HepG2 (cell line): ENCODE measurements around the gene COPB2. TPM values are rescaled to one million over a fixed set of nuclear protein-coding genes. Genes with fewer than 3 reads are reported as not detected.

Experiments
- ARNTL ChIP-seq: sonication (generic); formaldehyde crosslinking; IDR thresholded peaks from 2 replicates; pipeline ENCODE4 v1.4.0; 2020; ENCODE audit warnings: mild to moderate bottlenecking, missing genetic modification reagents
- DNMT1 ChIP-seq: sonication (generic); formaldehyde crosslinking; IDR thresholded peaks from 2 replicates; pipeline ENCODE4 v1.5.1; 2020; ENCODE audit warnings: mild to moderate bottlenecking, missing genetic modification reagents
- GATA4 ChIP-seq: sonication (generic); IDR thresholded peaks from 2 replicates; pipeline ENCODE4 v1.6.1; 2016; ENCODE audit warnings: antibody characterized with exemption, low read depth, borderline replicate concordance
- PHF8 ChIP-seq: sonication (generic); formaldehyde crosslinking; IDR thresholded peaks from 2 replicates; pipeline ENCODE4 v1.5.0; 2020; ENCODE audit warnings: missing genetic modification reagents
- SOX6 ChIP-seq, 2 experiments: fragments of 450-650 bp in 1 of 2; sonication (generic) in 1 of 2; formaldehyde crosslinking in 1 of 2; IDR thresholded peaks; 2 replicates each; pipeline versions ENCODE4 v1.4.0 to v1.6.1; 2017 to 2020; ENCODE audit warnings: antibody characterized with exemption in 1 of 2, mild to moderate bottlenecking in 1 of 2, missing genetic modification reagents in 1 of 2
- ZFP90 ChIP-seq: sonication (generic); formaldehyde crosslinking; IDR thresholded peaks from 2 replicates; pipeline ENCODE4 v1.8.0; 2022; ENCODE audit warnings: missing genetic modification reagents, mild to moderate bottlenecking, inconsistent platforms, borderline replicate concordance
- ZNF256 ChIP-seq: sonication (generic); formaldehyde crosslinking; conservative IDR thresholded peaks from 2 replicates; pipeline ENCODE4 v1.4.0; 2020; ENCODE audit warnings: missing genetic modification reagents
- ZNF510 ChIP-seq: sonication (generic); formaldehyde crosslinking; IDR thresholded peaks from 2 replicates; pipeline ENCODE4 v1.4.0; 2020; ENCODE audit warnings: low read depth, mild to moderate bottlenecking, missing genetic modification reagents
- ZNF572 ChIP-seq: sonication (generic); formaldehyde crosslinking; IDR thresholded peaks from 2 replicates; pipeline ENCODE4 v1.5.1; 2020; ENCODE audit warnings: mild to moderate bottlenecking, missing genetic modification reagents
- ZNF761 ChIP-seq: sonication (generic); formaldehyde crosslinking; conservative IDR thresholded peaks from 2 replicates; pipeline ENCODE4 v1.4.0; 2020; ENCODE audit warnings: mild to moderate bottlenecking, missing genetic modification reagents
- polyA plus RNA-seq, 8 experiments: library from polyadenylated mRNA; depleted of rRNA in 3 of 8; stranded (reverse) in 7 of 8; unstranded in 1 of 8; fragments of >200 nt; fragmentation: Illumina TruSeq in 4 of 8; extraction: Trizol in 4 of 8; gene quantifications; 2 replicates each; pipeline versions ENCODE4 v1.2.1 to v1.2.3, GENCODE V29; 2011 to 2016; ENCODE audit warnings: low read depth in 4 of 8, missing spikeins in 1 of 8, mixed read lengths in 1 of 8; ENCODE audit not compliant: insufficient read depth in 1 of 8
- total RNA-seq, 5 experiments: library from RNA; depleted of rRNA; stranded (reverse); fragments of >200 nt; fragmentation: Illumina TruSeq; extraction: Trizol; gene quantifications; 2 replicates each; pipeline ENCODE4 v1.2.3, GENCODE V29; 2016; ENCODE audit warnings: low read depth in 1 of 5
- TF ChIP-seq, protein P1 (sequence below): conservative IDR thresholded peaks from 2 replicates; pipeline ENCODE4 v1.6.1; 2018; ENCODE audit warnings: missing genetic modification reagents
- TF ChIP-seq, protein P2 (sequence below): sonication (generic); formaldehyde crosslinking; IDR thresholded peaks from 2 replicates; pipeline ENCODE4 v1.4.0; 2020; ENCODE audit warnings: low read depth, missing genetic modification reagents
- TF ChIP-seq, protein P3 (sequence below): sonication (generic); IDR thresholded peaks from 2 replicates; pipeline ENCODE4 v1.6.1; 2016; ENCODE audit warnings: low read depth, borderline replicate concordance
- TF ChIP-seq, protein P4 (sequence below): sonication (generic); formaldehyde crosslinking; IDR thresholded peaks from 2 replicates; pipeline ENCODE4 v1.5.1; 2020; ENCODE audit warnings: mild to moderate bottlenecking, missing genetic modification reagents, moderate library complexity
- TF ChIP-seq, protein P5 (sequence below): sonication (generic); formaldehyde crosslinking; IDR thresholded peaks from 2 replicates; pipeline ENCODE4 v1.8.1; 2023; ENCODE audit warnings: missing genetic modification reagents, inconsistent platforms, borderline replicate concordance
- TF ChIP-seq, protein P6 (sequence below): sonication (generic); formaldehyde crosslinking; IDR thresholded peaks from 2 replicates; pipeline ENCODE4 v1.4.0; 2020; ENCODE audit warnings: mild to moderate bottlenecking, missing genetic modification reagents

COPB2 gene
- total and polyA plus RNA-seq, 2 of the 13 experiments (the other 11 are each of a cell fraction or from before 2014, with no cell fraction given): 83.3 to 217 TPM

- TF ChIP-seq, protein P1, sequence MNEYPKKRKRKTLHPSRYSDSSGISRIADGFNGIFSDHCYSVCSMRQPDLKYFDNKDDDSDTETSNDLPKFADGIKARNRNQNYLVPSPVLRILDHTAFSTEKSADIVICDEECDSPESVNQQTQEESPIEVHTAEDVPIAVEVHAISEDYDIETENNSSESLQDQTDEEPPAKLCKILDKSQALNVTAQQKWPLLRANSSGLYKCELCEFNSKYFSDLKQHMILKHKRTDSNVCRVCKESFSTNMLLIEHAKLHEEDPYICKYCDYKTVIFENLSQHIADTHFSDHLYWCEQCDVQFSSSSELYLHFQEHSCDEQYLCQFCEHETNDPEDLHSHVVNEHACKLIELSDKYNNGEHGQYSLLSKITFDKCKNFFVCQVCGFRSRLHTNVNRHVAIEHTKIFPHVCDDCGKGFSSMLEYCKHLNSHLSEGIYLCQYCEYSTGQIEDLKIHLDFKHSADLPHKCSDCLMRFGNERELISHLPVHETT (CRISPR knock-in tag): no peak
- TF ChIP-seq ZNF572 (CRISPR knock-in tag): 0 out of 2 replicates have a peak, but pooled peaks have one; percentile 59
- TF ChIP-seq, protein P2, sequence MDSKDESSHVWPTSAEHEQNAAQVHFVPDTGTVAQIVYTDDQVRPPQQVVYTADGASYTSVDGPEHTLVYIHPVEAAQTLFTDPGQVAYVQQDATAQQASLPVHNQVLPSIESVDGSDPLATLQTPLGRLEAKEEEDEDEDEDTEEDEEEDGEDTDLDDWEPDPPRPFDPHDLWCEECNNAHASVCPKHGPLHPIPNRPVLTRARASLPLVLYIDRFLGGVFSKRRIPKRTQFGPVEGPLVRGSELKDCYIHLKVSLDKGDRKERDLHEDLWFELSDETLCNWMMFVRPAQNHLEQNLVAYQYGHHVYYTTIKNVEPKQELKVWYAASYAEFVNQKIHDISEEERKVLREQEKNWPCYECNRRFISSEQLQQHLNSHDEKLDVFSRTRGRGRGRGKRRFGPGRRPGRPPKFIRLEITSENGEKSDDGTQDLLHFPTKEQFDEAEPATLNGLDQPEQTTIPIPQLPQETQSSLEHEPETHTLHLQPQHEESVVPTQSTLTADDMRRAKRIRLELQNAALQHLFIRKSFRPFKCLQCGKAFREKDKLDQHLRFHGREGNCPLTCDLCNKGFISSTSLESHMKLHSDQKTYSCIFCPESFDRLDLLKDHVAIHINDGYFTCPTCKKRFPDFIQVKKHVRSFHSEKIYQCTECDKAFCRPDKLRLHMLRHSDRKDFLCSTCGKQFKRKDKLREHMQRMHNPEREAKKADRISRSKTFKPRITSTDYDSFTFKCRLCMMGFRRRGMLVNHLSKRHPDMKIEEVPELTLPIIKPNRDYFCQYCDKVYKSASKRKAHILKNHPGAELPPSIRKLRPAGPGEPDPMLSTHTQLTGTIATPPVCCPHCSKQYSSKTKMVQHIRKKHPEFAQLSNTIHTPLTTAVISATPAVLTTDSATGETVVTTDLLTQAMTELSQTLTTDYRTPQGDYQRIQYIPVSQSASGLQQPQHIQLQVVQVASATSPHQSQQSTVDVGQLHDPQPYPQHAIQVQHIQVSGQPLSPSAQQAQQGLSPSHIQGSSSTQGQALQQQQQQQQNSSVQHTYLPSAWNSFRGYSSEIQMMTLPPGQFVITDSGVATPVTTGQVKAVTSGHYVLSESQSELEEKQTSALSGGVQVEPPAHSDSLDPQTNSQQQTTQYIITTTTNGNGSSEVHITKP (CRISPR knock-in tag): no peak
- TF ChIP-seq, protein P3, sequence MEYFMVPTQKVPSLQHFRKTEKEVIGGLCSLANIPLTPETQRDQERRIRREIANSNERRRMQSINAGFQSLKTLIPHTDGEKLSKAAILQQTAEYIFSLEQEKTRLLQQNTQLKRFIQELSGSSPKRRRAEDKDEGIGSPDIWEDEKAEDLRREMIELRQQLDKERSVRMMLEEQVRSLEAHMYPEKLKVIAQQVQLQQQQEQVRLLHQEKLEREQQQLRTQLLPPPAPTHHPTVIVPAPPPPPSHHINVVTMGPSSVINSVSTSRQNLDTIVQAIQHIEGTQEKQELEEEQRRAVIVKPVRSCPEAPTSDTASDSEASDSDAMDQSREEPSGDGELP: no peak
- TF ChIP-seq, protein P4, sequence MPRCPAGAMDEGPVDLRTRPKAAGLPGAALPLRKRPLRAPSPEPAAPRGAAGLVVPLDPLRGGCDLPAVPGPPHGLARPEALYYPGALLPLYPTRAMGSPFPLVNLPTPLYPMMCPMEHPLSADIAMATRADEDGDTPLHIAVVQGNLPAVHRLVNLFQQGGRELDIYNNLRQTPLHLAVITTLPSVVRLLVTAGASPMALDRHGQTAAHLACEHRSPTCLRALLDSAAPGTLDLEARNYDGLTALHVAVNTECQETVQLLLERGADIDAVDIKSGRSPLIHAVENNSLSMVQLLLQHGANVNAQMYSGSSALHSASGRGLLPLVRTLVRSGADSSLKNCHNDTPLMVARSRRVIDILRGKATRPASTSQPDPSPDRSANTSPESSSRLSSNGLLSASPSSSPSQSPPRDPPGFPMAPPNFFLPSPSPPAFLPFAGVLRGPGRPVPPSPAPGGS (CRISPR knock-in tag): no peak
- TF ChIP-seq, protein P5, sequence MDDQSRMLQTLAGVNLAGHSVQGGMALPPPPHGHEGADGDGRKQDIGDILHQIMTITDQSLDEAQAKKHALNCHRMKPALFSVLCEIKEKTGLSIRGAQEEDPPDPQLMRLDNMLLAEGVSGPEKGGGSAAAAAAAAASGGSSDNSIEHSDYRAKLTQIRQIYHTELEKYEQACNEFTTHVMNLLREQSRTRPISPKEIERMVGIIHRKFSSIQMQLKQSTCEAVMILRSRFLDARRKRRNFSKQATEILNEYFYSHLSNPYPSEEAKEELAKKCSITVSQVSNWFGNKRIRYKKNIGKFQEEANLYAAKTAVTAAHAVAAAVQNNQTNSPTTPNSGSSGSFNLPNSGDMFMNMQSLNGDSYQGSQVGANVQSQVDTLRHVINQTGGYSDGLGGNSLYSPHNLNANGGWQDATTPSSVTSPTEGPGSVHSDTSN: no peak
- no peak for TF ChIP-seq ZFP90 (CRISPR knock-in tag)
- no peak for TF ChIP-seq ZNF256 (CRISPR knock-in tag)
- peak; percentile 35; the same call in 1 of the 2 replicates for TF ChIP-seq PHF8 (CRISPR knock-in tag)
- no peak for TF ChIP-seq DNMT1 (CRISPR knock-in tag)
- no peak for TF ChIP-seq ZNF761
- TF ChIP-seq GATA4: no peak
- TF ChIP-seq SOX6 (IDR thresholded peaks at IDR 0.05): no peak
- TF ChIP-seq SOX6 (CRISPR knock-in tag; IDR thresholded peaks at IDR 0.05): peak; percentile 31; the same call in 1 of the 2 replicates
- TF ChIP-seq ZNF510 (CRISPR knock-in tag): no peak
- TF ChIP-seq, protein P6, sequence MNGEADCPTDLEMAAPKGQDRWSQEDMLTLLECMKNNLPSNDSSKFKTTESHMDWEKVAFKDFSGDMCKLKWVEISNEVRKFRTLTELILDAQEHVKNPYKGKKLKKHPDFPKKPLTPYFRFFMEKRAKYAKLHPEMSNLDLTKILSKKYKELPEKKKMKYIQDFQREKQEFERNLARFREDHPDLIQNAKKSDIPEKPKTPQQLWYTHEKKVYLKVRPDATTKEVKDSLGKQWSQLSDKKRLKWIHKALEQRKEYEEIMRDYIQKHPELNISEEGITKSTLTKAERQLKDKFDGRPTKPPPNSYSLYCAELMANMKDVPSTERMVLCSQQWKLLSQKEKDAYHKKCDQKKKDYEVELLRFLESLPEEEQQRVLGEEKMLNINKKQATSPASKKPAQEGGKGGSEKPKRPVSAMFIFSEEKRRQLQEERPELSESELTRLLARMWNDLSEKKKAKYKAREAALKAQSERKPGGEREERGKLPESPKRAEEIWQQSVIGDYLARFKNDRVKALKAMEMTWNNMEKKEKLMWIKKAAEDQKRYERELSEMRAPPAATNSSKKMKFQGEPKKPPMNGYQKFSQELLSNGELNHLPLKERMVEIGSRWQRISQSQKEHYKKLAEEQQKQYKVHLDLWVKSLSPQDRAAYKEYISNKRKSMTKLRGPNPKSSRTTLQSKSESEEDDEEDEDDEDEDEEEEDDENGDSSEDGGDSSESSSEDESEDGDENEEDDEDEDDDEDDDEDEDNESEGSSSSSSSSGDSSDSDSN (CRISPR knock-in tag): peak; percentile 53
- TF ChIP-seq ARNTL (CRISPR knock-in tag): no peak
These were observed 60.0 kb downstream of the COPB2 start (continued) for GRCh38 chr3:139329364-139329850.
